GM19468 (cell line): ENCODE measurements around the gene PEX10.

Source experiments
- ATAC-seq: cut with Tn5 transposase; IDR thresholded peaks from one replicate; pipeline ENCODE4 v1.9.1; 2021; ENCODE audit warnings: mild to moderate bottlenecking, moderate library complexity, moderate number of reproducible peaks; ENCODE audit not compliant: unreplicated experiment; ENCODE audit errors: extremely low read depth

PEX10 gene

DNA sequence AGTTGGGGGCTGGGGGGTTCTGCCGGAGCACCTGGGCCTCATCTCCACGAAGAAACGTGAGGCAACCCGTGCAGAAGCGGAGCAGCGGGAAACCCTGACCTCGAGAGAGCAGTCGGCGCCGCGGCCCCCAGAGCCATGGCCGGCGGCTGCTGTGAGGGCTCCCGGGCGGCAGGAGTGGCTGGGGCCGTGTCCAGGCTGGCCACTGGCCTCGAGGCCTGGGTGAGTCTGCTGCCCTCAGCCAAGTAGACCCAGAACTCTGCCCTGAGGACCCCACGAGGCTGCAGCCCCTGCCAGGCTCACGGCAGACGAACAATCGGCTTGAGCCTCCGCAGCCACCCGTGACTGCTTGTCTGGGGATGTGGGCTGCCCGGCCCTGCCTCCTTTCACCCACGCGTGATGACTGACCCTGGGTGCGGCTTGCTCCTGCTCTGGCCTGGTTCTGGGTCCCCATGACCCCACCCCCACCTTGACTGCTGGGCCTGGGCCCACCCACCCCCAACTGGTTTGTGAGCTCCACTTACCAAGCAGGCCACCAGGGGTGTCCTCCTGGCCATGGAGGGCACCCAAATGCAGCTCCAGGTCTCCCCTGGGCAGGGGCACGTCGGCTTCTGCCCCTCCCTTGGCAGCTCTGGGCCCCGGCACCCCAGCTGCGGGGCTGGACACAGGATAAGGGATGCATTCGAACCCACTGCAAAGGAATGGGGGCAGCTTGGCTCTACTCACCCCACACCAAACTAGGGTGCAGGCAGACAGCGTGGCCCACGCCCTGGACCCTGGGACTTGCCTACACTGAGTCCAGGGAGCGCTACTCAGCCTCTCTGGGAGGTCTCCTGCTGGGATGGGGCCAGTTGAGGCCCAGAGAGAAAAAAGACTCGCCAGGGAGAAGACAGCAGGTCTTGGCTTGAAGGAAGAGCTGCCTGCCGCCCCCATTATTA lies 55.2 kb downstream of the PEX10 start:
- no peak for ATAC-seq

DNA sequence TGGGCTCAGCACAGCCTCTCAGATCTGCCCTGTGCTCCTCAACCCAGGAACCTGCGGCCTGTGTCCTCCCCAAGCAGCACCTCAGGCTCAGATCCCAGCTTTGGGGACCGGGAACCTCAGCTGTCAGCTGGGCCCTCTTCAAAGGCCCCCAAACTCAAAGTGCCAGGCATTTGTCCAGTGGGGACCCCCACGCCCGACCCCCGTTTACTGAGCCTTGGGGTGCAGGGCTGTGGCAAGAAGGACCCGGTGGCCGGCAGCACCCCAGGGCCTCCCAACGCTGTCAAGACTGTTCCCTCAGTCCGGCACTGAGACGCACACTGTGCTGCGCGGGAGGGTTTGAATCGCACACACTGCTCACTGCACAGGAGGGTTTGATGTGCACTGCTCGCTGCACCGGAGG lies 56.0 kb downstream of the PEX10 start:
- no peak for ATAC-seq

DNA sequence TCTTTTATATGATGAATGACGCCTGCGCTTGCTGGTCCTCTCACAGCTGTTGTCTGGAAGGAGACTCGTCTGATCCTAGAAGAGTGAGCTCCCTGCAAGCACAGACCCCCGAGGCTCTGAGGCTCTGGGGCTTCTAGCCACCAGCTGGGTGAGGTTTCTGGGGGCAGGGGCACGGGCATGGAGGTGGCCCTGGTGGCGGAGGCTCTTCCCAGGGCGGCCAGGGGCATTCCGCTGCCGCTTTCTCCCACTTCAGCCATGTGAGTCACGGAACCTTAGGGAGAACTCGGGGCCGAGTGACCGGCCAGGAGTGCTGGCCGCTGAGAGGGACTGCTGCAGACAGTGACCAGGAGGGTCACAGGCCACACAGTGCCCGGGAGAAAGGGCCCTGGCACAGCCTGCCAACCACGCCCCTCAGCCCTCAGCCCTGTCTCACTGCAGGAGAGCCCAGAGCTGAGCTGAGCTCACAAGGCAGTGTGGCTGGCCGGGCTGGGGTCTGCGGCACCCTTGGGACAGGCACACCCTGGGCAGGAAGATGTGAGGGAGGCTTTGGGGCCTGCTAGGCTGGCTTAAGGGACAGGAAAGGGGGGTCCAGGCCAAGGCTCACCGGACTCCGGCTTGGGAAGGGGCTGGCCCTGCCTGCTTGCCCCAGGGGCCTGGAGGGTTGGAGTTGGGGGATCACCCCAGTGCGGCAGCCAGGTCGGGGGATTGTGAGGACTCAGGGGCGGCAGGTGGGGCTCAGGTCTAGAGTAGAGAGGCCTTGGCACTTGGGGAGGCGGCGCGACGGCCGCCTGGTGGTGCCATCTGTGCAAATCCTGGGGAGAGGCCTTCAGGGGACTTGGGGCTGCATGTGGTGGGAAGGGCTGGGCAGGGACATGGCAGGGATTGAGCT lies 56.7 kb downstream of the PEX10 start:
- no peak for ATAC-seq

DNA sequence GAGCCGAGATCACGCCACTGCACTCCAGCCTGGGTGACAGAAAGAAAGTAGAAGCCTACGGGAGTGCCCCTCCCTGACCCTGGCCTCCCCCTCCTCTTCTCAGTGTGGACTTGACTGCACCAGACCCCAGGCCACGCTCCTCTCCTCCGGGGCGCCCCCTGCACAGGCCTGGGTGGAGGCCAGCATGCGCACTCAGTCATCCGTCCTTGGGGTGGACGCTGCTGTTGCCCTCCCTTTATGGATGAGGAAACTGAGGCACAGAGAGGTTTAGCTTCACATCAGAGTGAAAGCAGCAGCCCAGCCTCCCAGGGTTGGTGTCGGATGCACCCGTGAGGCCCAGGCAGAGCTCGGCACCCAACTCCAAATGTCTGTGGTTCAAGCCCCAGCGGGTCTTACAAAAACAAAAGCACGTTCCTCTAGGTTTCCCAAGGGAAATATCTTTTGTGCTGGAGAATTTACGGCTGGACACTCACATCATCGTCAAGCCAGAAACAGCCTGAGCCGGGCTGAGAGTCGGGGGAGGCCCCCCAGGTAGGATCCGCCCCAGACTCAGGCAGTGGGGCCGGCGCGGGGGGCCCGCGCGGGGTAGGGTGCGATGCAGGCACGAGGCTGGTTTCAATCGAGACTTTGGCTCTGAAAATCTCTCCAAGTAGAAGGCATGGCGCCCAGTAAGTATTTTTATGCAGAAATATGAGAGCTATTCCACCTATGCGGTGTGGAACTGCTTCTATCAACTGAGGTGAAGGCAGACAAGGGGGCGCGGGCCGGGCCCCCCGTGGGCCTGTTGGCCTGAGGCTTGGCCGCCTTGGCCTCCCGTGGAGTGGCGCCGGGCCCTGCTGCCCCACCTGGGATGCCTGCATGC lies 57.6 kb downstream of the PEX10 start:
- no peak for ATAC-seq
